RWPE1 (cell line): Measurements from ENCODE around the gene USP6NL.

ENCODE experiments used
- CTCF ChIA-PET: fragments of 350-600 bp; sonication (Branson Sonifier 250); formaldehyde crosslinking; extraction: SDS; loops from one replicate; lab custom pipeline; 2021; lab: Yijun Ruan, JAX
- POLR2A ChIA-PET: fragments of 400-600 bp; formaldehyde crosslinking; extraction: SDS; loops from one replicate; lab custom pipeline; 2020; ENCODE audit warnings: antibody characterized with exemption; ENCODE audit not compliant: low non-redundant PET; lab: Yijun Ruan, JAX
- DNase-seq: peaks from one replicate; pipeline ENCODE4 v3.0.0; 2012; ENCODE audit warnings: low spot score
- H3K27ac ChIP-seq: fragments of 450-650 bp; 2 replicates; pipeline ENCODE4 v1.5.1; 2017
- TF ChIP-seq, protein P1 (sequence below): fragments of 450-650 bp; conservative IDR thresholded peaks from 2 replicates; pipeline ENCODE4 v1.5.1; 2017; ENCODE audit warnings: low read depth, mild to moderate bottlenecking

USP6NL gene

GRCh38 chr10:11448545-11449244 lies 162.8 kb downstream of the USP6NL start:
- no peak for DNase-seq
- POLR2A ChIA-PET: no interaction called here
- CTCF ChIA-PET: no interaction called here
- TF ChIP-seq, protein P1, sequence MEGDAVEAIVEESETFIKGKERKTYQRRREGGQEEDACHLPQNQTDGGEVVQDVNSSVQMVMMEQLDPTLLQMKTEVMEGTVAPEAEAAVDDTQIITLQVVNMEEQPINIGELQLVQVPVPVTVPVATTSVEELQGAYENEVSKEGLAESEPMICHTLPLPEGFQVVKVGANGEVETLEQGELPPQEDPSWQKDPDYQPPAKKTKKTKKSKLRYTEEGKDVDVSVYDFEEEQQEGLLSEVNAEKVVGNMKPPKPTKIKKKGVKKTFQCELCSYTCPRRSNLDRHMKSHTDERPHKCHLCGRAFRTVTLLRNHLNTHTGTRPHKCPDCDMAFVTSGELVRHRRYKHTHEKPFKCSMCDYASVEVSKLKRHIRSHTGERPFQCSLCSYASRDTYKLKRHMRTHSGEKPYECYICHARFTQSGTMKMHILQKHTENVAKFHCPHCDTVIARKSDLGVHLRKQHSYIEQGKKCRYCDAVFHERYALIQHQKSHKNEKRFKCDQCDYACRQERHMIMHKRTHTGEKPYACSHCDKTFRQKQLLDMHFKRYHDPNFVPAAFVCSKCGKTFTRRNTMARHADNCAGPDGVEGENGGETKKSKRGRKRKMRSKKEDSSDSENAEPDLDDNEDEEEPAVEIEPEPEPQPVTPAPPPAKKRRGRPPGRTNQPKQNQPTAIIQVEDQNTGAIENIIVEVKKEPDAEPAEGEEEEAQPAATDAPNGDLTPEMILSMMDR: no peak
- no peak overlapping the region for H3K27ac ChIP-seq

DNA sequence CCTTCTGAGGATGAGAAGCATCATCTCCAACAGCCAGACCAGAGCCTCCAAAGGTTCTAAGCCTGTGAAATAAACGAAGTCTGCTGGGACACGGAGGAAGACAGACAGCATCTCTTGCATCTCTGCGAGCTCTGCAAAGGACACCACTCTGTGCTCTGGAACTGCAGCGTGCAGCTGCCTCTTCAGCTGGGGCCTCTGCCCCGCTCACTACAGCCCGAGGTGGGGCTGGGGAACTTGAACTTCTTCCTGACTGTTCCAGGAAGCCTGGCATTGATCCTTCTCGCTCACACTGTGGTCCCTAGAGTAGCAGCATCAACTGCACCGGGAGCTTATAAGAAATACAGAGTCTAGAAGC lies 163.3 kb downstream of the USP6NL start:
- no peak for DNase-seq
- ChIA-PET POLR2A (no interaction called here), CTCF (no interaction called here)
- TF ChIP-seq, protein P1: no peak
- no peak overlapping the region for H3K27ac ChIP-seq

DNA sequence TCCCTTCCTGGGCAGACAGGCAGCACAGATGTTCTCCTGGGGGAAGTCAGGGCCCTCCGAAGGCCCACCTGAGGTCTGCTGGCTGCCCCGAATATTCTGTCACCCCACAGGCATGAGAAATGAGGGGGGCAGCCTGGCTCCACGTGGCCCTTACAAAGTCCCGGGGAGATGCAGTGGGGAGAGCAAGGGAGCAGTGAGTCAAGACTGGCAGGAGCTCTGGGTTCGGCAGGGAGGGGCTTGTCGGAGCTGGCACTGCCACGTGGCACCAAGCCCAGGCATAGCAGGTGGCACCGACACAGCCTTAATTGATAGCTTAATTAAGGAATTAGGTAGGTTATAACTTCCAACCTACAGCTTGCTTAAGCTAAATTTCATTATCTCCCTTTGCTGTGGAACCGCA lies 163.9 kb downstream of the USP6NL start:
- TF ChIP-seq, protein P1: no peak
- DNase-seq: no peak
- H3K27ac ChIP-seq: no peak overlapping the region
- CTCF ChIA-PET: interaction anchor here (0.6 kb wide), 3 partner anchors 23 to 447 kb away, joined by 3 read pairs; no protein-coding TSS in a partner anchor
- POLR2A ChIA-PET: no interaction called here

DNA sequence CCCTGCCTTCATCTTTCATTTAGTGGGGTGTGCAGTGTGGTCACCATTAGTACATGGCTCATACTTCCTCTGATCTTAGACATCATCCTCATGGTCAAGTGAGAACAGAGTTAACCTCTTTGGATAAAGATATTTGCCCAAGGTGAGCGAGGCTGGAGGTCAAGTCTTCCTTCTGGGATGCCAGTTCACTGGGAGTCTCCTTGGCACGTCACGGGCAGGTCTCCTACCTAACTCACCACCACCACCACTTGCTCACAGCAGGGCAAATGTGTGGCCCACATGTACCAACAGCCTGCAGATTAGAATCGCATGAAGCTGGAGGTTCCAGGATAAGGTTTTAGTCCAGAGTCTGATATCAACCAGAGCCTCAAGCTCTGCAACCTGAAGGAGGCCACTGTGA lies 164.6 kb downstream of the USP6NL start:
- CTCF ChIA-PET: interaction anchor here (0.6 kb wide), 2 partner anchors 23 to 38 kb away, joined by 3 read pairs; no protein-coding TSS in a partner anchor
- TF ChIP-seq, protein P1: no peak
- DNase-seq: no peak
- POLR2A ChIA-PET: no interaction called here
- H3K27ac ChIP-seq: no peak overlapping the region

DNA sequence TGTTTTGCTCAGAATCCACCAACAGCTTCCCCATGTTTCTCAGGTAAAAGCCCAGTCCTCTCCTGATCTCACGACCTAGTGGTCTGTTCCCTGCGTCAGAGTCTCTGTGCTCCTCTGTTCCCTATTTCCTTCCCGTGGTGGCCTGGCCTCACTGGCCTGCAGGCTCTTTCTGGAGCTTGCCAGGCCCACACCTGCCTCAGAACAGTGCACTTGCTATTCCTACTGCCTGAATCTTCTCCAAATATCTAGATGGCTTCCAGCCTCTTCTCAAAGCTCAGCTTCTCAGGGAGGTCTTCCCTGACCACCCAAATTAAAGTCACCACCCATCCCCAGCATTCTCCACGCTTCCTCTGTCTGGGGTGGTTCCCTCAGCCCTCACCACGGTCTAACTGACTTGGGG lies 165.3 kb downstream of the USP6NL start:
- TF ChIP-seq, protein P1: no peak
- POLR2A ChIA-PET: no interaction called here
- H3K27ac ChIP-seq: no peak overlapping the region
- CTCF ChIA-PET: no interaction called here
- no peak for DNase-seq

- POLR2A ChIA-PET: no interaction called here
- TF ChIP-seq, protein P1: no peak
Measured at GRCh38 chr10:11444531-11445228, 166.8 kb downstream of the USP6NL start.

More at GRCh38 chr10:11444531-11445228, 166.8 kb downstream of the USP6NL start:
- no peak for DNase-seq
- CTCF ChIA-PET: no interaction called here
- no peak overlapping the region for H3K27ac ChIP-seq
